ENCODE measurements around the gene GDPD5.

Gene GDPD5

DNA sequence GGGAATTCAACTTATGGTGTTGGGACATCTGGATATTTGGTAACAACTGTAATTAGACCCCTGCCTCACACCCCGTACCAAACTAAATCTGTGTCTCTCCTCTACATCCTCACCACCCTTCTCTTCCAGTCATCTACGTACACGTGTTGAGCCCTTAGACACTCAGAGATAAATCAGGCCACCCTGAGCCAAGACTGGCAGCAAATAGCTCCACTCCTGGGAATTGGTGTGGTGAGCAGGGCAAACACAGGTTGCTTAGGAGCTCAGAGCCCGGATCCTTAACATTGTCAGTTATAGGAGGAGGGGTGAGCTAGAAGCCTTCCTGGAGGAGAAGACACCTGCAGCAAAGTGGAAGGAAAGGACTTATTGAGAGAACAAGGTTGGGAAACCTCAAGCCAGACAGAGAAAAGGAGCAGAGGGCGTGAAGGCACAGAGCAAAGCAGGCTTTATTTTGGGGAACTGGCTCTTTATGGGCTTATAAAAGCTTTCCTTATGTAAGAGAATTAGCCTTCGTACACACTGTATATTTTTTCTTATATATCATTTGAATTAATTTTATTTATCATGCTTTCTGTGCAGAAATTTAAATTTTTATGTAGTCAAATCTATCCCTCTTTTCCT lies 55.8 kb downstream of the GDPD5 start:
- DNase-seq (ENCODE audit: low spot score): no peak

DNA sequence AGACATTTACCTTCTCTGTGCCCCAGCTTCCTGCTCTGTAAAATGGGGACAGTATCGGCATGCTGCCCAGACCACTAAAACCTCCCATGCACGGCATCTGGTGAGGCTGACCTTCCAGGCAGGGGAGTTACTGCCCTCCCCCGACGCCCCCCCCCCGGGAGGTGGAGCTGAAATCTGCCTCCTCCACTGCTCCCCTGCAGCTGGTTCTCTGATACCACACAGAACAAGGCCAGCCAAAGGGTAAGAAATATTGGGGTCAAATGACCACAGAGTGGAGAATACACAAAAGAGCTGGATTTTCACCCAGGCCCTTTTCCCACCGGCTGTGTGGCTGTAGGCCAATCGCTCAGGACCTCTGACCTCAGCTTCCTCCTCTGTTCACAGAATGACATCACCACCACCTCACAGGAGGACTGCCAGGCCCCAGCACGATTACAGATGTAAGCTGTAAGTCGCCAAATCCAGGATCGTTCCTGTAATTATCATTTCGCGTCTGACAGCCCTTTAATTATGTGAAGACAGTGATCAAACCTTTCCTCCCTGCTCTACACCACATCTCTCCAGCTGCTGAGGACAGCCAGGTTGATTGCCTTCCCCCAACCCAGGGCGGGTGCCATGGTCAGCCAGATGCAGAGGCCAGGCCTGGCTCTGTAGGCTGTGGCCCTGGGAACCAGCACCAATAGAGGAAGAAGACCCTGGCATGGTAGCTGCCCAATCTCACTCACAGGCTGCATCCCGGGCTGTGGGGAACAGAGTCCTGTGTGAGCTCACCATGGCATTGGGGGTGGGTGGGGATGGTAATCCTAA lies 57.0 kb downstream of the GDPD5 start:
- DNase-seq (ENCODE audit: low spot score): no peak

DNA sequence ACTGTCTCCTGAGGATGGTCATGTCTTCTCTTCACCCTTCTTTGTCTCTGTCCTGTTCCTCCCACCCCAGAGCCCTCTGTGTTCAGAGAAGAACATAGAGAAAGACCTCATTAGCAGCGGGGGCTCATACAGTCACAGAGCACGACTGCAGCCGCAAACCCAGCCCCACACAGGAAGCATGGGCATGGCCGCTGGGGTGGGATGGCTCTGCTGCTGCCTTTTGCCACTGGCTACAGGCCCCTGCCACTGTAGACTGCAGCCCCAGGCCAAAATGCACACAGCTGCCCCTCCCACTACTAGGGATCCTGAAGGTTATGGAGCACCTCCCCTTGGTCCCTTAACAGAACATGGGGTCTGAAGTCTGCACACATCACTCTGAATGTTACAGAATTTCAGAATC lies 57.9 kb downstream of the GDPD5 start:
- DNase-seq (ENCODE audit: low spot score): no peak

DNA sequence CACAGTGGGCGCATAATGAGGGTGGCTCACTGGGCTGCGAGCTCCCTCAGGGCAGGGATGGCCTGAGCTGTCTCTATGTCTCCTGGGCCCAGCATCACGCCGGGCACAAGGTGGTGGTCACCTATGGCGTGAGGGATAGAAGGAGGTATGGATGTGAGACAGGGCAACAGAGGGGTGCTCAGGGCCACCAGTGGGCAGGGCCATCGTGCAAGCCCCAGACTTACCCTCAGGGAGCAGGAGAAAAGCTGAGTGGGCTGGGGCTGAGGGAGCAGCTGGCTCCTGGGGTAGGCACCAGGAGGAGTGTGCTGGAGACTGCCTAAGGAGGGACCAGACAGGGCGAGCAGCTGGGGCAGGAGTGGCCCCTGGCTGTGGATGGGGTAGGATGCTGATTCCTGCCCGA lies 58.4 kb downstream of the GDPD5 start:
- DNase-seq (ENCODE audit: low spot score): no peak

DNA sequence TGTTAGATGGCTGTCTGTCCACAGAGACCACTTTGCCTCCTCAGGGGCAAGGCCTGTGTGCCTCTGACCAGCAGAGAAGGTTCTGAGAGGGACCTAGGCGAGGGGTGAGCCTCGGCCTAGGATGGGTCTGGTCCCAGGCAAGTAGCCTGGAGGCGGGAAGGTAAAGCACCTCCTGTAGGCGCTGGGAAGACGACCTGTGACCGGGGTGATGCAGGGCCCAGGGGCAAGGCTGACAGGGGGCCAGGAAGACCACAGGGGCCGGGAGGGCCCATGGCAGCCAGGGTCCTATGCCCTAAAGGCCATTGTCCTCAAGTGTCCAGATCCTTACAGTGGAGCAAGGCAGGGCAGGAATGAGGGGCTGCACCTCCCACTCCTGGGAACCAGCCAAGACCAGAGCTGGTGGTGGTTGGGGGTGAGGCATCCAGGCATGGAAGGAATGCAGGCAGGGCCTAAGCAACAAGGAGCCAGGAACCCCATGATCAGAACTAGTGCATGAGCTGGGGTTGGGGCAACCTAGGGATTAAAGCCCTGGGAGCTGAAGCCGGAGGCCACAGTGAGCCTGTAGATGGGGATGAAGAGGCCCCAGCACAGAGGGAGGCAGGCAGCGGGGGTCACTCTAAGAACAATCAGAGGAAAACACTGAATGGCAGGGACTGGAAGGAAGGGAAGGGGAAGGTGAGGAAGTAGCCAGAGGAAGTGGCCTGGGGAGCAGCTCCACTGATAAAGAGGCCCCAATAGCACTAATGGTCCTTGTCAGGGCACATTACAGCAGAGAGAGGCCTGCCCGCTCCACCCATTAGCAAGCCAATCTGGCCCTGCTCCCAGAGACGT lies 59.8 kb downstream of the GDPD5 start:
- no peak for DNase-seq (ENCODE audit: low spot score)

DNA sequence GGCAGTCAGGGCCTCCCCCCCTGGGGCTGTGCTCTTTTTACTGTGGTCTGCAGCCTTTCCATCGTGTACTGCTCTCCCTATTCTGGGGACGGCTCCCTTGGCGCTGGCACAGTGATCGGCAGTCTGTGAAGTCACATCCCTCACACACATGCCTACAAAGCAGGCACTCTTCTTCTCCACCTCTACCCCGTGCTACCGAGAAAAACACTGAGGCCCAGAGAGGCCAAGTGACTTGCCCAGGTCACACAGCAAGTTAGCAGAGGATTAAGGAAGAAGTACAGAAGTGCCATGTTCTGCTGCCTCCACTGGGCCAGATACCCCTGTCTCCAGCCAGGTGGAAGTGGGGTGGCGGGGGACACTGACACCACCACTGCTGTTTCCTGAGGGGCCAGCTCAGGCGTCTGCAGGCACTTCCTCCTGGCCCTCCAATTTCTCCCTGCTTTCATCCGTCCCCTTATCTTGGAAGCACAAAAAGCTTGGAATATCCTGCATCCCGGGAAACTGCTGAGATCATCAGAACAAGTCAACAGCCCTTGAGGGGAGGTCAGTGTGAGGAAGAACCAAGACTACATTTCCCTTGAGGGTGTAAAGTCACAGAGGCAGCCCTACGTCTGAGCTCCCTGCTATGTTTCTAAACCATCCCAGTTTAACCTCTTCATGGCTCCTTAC lies 62.5 kb downstream of the GDPD5 start:
- DNase-seq (ENCODE audit: low spot score): no peak

DNA sequence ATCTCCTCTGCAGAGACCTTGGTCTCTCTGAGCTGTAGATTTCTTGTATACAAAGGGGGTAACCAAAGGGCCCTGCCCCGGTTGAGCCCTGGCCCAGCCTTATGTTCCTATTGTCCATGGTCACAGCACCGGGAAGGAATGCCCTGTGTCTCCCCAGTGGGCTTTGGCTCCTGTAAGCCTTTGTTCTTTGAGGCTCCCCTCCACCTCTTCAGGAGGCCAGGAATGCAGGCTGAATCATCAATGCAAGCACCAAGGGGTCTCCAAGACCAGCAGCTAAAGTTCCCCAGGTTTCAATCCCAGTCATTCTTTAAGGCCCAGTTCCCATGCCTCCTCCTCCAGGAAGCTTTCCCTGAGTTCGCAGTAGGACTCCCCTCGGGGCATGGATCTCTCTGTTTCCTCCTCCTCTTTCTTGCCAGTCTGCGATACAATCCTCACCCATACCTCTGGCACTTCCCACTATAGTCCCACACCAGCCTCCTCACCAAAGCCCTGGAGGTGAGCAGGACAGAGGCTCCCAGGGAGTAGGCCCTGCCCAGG lies 63.6 kb downstream of the GDPD5 start:
- DNase-seq (ENCODE audit: low spot score): no peak

DNA sequence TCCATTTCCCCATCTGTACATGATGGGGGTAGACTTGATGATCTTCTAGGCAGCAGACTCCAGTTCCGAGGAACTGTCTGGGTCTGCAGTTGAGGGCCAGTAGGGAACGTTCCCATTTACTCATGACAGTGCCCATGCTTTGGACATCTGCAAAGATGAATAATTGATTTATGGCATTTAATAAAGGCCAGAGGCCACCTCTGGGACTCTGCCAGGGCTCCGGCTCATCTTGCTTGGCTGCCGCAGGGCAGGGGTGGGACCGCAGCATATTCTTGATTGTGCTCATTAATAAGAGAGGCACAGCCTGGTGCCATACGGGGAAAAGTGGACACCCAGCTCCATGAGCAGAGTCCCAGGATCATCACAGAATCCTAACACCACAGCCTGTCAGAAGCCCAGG lies 64.6 kb downstream of the GDPD5 start:
- no peak for DNase-seq (ENCODE audit: low spot score)

DNA sequence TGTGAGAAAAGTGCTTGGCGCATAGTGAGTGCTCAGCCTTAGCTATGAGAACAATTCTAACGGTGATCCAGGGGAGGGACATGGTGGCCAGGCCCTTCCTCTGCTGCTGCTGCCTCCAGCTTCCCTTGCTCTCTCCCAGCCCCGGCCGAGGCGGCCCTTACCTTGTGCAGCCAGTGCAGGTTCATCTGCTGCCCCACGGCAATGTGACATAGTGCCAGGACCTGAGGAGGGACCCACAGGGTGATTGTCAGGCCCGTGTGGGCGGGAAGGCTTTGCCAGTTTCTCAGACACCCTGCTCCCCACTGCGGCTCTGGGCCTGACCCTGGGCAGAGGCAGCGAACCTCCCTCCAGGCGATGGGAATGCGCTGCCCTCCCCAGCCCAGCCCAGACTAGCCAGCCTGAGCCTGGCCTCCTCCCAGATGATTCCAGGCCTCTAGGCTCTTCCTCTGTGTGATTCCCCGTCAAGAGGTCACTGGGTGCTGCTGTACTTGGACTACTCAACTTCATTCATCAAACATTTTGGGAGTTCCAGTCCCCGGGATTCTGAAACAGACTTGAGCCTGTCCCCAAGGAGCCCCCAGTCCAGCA lies 69.1 kb downstream of the GDPD5 start:
- DNase-seq (ENCODE audit: low spot score): no peak

DNA sequence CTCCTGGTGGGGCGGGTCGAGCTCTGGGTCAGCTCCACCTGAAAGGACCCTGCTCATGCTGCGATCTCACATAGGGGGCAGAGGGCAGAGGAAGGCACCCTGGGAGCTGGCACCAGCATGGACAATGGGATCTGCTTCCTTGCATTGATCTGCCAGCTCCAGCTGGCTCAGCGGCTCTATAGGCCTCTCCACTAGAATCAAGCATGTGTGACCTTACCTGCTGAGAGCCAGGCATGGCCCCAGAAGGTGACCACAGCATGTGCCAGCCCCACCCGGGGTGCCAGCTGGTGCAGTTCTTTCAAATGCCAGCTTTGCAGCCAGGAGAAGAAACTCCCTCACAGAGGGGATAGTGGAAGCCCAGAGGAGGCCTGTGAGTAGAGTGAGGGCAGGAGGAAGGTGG lies 70.8 kb downstream of the GDPD5 start:
- DNase-seq (ENCODE audit: low spot score): no peak

DNA sequence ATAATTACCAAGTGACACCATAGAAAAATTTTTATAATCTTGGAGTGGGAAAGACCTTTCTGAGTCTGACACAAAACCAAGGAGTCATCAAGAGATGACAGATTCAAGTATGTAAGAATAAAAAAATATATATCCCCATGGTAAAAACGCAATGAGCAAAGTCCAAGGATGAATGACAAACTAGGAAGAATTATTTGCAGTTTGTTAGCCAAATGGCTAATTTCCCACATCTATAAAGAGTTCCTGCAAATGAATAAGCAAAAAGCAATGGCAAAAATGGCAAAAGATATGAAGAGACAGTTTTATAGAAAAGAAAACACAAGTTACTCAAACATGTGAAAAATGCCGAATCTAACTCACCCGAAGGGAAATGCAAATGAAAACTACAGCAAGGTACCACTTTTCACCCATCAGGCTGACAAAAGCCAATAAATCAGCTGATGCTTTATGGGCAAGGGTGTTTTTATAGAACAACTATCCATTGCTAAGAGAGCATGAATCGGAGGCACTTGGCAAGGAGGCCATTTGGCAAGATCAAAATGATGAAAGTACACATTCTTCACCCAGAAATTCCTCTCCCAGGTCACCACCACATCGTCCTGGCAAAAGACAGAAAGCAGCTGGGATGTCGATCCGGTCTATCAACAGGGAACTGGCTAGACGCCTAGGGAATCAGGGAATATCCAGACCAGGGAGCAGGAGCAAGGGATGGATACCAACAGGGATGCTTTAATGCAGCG lies 71.7 kb downstream of the GDPD5 start:
- DNase-seq (ENCODE audit: low spot score): no peak

DNA sequence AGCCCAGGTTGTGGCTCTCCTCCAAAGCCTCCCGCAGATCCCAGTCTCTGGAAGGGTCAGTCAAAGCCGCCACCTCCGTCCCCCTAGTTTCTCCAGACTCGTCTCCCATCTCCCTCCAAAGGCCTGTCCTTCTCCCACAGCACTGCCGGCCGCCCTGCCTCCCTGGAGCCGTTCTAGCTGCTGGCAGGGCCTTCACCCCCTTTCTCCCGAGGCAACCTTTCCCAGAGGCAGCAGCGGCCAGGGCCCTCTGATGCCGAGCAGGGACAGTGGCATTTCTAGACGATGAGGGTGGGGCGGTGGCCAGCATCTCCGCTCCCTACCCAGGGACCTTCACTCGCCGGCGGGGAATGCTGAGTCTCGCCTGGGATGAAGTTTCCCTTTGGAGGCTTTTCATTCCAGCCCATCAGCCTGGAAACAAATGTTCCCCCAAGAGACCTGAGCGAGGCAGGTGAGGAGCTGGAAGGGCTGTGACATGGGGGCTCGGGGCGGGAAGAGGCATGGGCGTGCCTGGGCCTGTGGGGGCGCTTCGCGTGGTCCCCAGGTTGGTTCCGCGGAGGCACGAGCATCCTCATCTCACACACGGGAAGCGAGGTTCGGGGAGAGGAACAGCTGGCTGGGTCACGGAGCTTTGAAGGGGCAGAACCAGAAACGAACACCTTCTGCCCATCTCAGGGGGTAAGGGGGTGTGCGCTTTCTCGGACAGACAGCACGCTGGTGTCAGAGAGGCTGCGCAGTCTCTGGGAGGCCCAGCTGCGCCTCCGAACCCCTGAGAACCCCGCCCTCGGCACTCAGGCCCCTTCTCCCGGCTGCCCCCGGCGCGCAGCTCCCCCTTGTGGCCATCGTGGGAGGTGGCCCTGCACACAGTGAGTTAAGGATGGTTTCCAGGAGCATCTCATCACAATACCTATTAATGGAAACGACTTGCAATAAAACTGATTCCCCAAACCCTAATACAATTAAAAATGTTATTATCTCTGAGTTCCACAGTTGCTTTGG lies 74.6 kb downstream of the GDPD5 start:
- DNase-seq (ENCODE audit: low spot score): peak; percentile 54

DNA sequence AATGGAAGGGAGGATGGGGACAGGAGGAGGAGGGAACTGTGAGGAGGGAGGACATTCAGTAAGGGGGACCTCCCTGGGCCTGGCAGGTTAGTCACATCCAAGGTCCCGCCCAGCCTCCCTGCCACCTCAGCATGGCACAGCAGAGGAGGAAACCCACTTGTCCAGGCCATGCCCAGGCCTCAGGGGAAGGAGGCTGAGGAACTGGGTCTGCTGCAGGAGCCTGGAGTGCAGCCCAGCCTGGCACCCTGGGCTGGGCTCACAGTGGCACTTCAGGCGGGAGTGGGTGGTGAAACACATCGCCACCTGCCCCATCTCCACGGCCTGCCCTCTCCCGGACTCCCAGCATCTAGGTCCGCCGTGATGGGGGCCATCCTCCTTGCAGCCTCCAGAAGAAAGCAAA lies 75.5 kb downstream of the GDPD5 start:
- DNase-seq (ENCODE audit: low spot score): no peak

DNA sequence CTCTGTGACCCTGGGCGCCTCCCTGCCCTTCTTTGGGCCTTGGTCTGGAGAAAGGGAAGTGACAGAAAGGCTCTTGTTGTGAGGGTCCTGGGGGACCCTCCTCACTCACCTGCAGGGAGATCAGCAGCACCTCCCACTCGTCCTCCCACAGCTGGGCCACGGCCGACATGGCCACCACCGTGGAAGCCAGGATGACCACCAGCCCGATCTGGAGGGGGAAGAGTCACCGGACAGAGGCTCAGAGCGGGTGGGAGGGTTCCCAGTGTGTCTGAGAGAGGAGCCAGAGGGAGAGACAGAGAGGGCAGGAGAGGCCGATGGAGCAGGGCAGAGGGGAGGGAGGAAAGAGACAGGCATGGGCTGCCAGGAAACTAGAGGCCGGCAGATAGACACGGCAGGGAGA lies 76.0 kb downstream of the GDPD5 start:
- no peak for DNase-seq (ENCODE audit: low spot score)

DNA sequence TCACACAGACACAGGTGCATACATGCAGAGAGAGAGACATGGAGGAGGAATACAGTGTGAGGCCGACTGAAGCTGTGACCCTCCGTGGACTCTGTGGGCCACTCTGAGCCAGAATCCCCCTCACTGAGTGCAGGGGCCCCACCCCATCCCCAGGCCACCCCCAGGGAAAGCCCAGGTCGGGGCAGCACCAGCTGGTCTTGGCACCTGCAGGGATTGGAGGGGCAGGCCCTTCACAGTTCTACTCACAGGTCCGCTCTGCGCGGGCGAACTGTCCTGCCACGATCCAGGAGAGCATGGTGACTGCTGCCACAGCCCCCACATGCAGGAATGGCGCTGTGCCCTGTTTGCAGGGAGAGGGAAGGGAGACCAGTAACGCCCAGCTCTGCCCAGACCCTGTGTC lies 76.5 kb downstream of the GDPD5 start:
- DNase-seq (ENCODE audit: low spot score): no peak

DNA sequence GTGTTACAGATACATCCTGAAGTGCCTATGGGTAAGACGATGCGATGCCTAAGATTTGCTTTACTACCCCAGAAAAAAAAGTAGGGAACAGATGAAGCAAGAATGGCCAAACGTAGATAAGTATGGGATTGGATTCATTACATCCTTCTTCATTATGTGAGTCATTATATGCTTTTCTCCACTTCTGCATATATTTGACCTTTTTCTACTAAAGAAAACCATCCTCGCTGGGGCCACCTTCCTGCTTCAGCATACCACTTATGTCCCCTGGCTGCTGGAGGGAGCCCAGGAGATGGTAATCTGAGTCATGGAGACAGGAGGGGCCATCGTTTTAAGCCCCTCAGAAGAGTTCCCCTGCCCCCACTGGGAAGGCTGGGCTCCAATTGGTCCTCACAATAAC lies 78.3 kb downstream of the GDPD5 start:
- DNase-seq (ENCODE audit: low spot score): no peak

DNA sequence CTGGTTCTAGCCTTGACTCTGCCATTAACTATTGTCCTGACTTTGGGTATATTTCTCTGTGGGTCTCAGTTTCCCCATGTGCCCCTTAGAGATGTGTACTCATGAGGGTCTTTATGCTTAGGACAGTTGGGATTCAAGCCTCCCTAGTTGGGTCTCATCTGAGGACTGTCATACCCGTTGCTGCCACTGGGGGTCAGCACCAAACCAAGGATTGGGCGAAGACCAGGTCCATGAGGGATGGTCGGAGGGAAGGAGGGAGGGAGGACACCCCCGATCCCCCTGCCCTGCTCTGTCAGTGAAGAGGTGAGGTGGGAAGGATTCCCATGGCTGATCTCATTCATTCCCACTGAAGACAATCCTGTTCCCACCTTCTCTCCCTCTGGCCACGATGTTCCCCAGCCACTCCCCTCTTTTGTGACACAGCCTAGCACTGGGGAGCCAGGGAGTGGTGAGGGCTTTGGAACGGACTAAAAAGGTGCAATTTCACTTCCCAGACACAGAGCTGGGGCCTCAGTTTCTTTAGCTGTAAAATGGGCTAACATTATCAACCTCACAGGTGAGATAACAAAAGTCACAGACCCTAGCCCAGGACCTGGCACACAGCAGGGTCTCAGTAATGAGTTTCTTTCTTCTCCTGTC lies 80.3 kb downstream of the GDPD5 start:
- DNase-seq (ENCODE audit: low spot score): peak; percentile 78

DNA sequence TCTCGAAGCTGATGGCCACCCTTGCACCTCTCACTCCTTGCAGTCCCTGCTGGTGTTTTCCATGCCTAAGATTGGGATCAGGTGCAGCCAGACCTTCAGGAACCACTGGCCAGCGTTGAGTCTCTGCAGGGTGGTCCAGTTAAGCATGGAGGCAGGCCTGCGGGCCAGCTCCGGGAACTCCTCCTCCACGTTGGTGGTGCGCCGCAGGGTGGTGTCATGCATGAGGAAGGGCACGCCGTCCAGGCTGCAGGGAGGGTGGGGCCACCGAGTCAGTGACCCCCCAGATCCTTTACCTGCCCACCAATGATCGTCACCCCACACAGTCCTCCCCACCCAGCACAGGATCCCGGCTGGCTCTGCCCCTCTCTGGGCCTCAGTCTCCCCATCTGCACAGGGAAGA lies 82.7 kb downstream of the GDPD5 start:
- no peak for DNase-seq (ENCODE audit: low spot score)

DNA sequence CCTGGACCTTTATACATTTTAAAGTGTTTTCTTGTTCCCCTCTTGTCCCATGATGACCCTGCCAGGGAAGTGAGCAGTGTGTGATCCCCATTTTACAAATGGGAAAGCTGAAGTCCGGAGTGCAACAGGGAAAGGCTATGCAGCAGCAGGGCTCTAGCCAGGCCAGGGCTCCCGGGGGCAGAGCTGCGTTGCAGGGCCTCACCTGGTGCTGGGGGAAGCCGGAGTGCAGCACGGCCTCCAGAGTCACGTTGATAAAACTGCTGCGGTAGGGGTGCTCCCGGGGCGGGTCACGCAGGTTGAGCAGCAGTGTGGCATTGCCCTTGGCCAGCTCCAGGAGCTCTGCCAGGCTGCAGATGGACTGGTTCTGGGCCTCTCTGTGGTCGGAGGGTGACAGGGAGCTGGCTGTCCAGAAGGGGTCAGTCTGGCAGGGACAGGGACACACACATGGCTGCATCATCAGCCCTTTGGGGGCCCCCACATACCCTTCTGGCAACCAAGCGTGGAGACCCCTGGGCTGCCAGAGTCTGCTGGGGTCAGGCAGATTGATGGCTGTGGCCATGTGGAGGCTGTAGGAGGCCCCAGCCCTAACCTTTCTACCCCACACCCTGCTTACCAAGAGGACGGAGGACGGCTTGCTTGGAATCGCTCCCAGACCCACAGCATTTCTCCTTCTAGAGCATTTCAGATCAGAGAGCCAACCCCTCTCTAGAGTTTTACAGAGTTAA lies 83.4 kb downstream of the GDPD5 start:
- DNase-seq (ENCODE audit: low spot score): no peak

All from NAMALWA (cell line).